NOMO-1 (cell line): ENCODE results near the gene PRR12.

Experiments
- DNase-seq, 2 experiments: peaks; one replicate each; lab custom pipeline; 2025; ENCODE audit not compliant: unreplicated experiment in 2 of 2; lab: John Stamatoyannopoulos, UW

Gene PRR12

DNA sequence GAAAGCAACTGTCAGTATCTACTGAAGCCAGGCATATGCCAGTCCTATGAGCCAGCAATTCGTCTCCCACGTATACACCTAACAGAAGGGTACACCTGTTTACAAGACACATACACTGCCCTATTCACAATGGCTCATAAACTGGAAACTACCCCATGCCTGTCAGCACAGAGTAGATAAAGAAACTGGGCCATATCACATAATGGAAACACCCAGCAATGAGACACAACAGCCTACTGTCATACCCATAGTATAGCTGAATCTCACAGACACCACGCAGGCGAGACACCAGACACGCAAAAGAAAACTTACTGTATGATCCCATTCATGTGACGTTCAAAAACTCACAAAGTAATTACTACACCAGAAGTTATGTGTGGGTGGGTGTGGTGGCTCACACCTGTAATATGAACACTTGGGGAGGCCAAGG is 26.4 kb upstream of the PRR12 start:
- no peak for DNase-seq

DNA sequence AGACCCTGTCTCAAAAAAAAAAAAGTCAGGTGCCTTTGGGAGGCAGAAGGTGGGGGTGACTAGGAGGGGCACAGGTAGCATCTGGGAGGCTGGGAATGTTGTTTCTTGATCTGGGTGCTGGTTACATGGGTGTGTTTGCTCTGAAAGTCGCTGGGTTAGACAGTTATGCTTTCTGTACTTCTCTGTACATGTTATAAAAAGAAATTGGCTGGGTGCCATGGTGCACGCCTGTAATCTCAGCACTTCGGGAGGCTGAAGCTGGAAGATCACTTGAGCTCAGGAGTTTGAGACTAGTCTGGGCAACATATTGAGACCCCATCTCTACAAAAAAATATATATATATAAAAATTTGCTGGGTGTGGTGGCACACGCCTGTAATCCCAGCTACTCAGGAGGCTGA is 25.7 kb upstream of the PRR12 start:
- no peak for DNase-seq

DNA sequence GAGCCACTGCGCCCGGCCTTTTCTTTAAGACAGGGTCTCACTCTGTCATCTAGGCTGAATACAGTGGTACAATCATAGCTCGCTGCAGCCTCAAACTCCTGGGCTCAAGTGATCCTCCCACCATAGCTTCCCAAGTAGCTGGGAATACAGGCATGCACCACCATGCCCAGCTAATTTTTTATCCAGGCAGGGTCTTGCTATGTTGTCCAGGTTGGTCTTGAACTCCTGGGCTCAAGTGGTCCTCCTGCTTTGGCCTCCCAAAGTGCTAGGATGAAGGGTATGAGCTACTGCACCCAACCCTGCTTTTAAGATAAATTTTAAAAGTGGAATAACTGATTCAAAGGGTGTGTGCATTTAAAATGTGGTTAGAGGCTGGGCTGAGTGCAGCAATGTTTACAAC is 24.7 kb upstream of the PRR12 start:
- DNase-seq, result no peak

DNA sequence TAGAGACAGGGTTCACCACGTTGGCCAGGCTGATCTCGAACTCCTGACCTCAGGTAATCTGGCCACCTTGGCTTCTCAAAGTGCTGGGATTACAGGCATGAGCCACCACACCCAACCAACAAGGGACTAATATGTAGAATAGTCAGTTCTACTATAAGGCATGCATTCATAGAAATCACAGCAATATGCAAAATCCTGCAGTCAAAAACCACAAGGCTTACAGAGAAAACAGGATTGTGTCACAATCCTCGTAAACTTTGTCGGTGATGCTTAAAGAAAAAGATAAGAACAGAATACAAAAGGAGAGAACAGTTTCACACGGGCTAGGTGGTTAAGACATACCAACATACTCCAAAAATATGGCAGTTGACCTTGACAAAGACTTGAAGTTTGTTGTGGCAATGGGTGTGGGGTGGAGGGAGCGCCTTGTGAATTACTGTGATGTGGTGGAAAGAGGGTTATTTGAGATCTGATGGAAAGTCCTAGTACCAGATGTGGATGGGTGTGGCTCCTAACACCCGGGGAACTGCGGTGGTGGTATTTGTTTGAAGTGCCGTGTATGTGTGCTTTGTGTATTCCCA is 23.0 kb upstream of the PRR12 start:
- peak in 1 of 2 experiments; percentile 4 for DNase-seq

DNA sequence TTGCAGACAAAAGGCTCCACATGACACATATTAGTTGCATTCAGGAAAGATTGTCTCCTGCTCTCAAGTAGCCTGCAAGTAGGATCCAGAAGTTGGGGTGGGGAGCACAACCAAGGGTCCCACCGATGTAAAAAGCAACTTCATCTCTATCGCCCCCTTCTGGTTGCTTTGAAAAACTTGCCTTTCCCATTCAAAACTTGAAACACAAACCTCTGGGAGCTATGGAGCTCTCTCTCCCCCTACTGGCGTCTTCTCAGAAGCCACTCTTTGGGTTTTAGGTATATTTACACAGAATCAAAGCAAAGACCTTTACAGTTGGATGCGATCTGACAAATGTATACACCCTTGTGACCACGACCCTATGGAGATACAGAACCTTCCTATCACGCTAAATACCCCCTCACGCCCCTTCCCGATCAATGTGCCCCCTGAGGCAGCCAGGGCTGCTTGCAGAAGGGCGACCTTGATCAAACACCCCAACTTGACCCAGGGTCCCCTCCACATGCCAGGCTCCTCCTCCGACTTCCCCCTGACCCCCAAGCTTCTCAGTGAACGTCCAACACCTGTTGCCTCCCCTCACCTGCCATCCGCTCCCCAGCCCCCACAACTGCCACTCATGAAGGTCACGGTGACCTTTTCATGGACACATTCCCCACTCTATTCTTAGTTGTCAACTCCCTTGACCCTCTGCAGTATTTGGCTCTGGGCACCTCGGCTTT is 20.7 kb upstream of the PRR12 start:
- DNase-seq, result peak; percentile 62 to 90

DNA sequence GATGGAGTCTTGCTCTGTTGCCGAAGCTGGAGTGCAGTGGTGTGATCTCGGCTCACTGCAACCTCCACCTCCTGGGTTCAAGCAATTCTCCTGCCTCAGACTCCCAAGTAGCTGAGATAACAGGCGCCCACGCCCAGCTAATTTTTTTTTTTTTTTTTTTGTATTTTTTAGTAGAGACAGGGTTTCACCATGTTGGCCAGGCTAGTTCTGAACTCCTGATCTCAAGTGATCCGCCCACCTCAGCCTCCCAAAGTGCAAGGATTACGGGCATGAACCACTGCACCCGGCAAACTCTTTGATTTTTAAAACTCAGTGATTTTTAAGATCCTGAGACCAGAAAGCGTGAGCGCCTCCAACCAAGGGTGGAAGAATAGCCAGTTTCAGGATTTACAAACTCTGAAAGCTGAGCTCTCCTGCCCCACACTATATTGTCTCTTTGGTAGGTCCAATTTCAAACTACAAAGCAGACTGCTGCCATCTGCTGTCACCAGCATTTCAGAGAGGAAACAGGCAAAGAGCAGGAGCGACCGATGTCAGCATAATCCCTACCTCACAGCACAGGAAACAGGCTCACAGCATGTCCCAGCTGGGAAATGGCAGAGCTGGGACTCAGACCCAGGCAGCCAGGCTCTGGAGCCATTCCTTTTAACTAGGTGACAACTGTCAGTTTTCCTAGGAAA is 19.8 kb upstream of the PRR12 start:
- DNase-seq, result peak in 1 of 2 experiments; percentile 10

DNA sequence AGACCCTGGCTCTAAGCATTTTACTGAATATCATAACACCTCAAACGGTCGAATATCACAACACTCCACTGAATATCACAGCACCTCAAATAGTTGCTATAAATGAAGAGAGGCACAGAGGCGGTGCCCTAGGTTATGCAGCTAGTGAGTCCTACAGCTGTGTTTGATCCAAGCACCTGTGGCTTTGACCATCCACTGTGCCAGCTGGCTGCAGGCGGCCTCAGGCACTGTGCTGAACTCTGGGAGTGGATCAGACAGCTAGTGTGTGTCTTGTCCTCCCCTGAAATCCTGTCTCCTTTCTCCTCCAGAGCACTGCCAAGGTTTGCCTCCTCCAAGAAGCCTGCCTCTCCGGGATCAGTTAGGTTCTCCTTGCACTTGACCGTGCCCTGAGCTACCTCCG is 18.0 kb upstream of the PRR12 start:
- no peak for DNase-seq

DNA sequence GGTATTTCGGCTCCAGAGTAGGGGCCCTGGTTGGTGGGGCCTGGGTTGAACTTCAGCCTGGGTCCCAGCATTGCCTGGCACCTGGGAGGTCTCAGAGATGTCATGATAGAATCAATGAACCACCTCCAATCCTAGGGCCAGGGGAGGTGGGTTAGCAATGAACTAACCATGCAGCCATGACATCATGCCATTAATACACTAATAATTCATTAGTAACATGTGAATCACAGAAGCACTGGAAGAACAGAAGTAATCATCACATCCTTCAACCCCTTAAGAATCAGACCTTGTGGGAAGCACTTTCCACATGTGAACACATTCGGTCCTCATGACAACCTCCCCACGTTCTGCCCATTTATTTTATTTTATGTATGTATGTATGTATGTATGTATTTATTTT is 17.6 kb upstream of the PRR12 start:
- no peak for DNase-seq

DNA sequence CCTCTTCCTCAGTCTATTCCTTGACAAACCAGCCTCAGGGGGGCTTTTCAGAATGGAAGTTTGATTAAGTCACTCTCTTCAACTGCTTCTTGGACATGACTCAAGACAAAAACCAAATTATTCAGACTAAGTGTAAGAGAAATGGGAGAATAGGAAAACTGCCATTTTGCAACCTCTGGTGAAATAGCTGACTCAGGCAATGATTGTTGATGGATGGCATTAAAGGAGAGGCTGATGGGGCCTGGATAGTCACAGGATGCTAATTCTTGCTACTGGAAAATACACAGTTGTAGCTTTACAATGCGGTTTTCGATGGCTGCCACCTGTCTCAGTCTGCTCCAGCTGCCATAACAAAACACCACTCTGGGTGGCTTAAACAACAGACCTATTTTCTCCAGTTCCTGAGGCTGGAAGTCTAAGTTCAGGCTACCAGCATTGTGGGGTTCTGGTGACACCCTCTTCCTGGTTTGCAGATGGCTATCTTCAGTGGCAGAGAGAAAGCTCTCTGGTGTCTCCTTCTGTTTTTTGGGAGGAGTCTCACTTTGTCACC is 16.7 kb upstream of the PRR12 start:
- no peak for DNase-seq

DNA sequence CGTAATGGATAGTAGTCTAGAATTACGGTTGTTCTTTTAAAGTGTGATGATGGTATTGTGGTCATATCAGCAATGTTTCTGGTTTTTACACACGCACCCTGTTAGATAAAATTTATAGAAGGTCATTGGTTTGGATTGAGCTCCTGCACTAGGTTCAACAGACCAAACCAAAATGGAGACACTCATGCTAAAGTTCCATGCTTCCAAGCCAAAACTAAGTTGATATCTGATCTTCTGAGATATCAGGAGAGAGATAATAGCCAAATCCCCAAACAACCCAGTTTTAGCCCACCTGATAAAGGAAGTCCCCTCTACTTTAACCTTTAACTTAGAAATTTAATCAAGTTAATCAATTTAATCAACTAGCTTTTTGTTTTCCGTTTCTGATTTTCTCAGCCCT is 11.8 kb upstream of the PRR12 start:
- no peak for DNase-seq

DNA sequence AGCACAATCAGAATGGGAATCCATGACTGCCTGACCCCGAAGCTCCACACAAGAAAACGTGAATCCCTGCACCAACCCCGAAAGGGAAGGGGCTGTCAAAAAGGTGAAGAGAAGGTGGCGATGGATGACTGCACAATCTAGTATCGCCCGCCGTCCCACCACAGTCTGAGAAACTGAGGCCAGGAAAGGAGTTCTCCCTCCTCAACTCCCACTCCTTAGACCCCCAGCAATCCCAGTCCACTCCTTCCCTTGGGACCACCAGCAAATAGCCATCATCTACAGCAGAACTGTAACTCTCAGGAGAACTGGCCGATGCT is 11.1 kb upstream of the PRR12 start:
- DNase-seq, result no peak

DNA sequence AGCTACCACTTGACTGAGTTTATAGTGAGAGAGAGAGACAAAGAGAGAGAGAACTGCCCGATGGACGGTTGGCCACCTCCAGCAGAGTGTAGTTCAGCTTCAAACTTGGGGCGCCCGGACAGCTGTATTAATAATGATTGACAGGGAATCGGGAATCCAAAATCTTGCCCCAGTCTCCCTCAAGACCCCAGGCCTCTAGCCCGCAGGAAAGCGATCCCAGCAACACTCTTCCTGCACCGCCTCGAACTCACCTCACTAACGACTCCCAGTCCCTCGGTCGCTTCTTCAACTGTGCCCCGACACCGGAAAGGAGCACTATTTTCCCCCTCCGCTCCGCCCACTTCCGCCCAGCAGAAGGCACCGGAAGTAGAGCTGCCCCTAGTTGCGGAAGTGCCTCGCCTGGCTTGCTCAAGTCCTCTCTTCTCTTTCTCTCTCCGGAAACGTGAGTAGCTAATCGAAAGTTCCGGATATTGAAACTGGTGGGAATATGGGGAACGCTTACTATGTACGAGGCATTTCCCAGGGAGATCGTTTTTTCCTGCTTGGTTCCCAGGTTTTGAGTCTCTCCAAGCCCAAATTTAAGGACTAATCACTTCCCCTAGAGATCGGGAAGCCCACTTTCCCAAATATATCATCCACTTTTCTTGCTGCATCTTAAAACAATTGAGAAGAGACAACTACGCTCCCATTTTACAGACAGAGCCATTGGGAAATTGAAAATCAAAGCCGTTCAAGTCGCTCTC is 10.5 kb upstream of the PRR12 start, which contains the start of gene NOSIP:
Gene NOSIP, minus strand, starts transcription at position 293 of the 743 bp plus-strand sequence. CDS start 19,865 bp downstream, outside the sequence.
- DNase-seq, result peak; percentile 93

DNA sequence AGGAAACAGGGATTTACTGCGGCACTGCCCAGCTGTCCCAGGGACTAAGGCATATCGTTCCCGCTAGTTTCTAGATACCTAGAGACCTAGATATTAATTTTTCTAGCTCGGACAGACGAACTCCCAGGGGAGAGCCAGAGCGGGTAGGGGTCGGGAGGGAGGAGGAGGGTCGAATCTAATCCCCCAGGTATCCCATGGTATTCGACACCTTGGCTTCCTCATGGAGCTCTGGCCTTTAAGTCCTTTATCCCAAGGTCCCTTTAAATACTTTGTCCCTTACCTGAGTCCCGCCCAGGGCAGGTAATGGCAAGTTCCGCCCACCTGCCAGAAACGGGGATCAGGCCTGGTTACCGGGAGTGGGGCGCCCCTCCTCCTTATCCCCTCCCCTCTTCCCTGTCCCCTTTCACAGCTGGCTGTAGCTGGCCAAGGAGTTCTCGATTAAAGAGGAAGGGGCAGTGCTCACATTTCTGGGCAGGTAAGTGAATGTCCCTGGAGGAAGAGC is 9.9 kb upstream of the PRR12 start, which contains the start of gene PRRG2:
Gene PRRG2, plus strand, starts transcription at position 310 of the 502 bp plus-strand sequence. CDS start 1,904 bp downstream, outside the sequence.
- no peak for DNase-seq

DNA sequence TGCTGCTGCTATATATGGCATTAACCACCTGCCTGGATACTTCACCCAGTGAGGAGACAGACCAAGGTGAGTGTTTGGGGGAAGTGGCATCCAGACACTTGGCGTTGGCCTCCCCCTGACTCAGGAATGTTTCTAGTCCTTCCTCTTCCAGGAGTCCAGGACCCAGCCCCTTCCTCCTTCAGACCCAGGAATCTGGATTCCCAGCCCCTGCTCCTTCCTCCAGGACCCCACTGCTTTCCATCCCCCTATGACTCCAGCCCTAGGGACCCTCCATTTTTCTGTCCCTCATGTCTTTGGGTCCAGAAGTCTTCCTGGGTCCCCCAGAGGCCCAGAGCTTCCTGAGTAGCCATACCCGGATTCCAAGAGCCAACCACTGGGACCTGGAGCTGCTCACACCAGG is 7.7 kb upstream of the PRR12 start:
- no peak for DNase-seq

DNA sequence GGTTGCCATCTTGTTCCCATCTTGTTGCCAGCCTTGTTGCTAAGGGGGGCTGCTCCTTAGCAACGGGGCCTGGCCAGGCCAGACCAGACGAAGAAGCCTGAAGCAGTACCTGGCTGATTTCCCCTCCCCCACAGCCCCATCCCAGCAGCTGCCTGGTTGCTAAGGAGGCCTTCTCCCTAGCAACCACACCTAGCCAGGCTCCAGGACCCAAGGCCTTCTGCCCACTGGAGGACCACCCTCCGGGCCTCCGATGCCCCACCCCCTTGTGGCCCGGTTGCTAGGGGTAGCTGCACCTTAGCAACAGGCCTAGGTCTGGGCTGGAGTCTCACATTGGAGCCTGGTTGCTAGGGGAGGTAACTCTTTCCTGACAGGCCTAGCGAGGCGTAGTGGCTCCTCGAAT is 6.0 kb upstream of the PRR12 start:
- no peak for DNase-seq

DNA sequence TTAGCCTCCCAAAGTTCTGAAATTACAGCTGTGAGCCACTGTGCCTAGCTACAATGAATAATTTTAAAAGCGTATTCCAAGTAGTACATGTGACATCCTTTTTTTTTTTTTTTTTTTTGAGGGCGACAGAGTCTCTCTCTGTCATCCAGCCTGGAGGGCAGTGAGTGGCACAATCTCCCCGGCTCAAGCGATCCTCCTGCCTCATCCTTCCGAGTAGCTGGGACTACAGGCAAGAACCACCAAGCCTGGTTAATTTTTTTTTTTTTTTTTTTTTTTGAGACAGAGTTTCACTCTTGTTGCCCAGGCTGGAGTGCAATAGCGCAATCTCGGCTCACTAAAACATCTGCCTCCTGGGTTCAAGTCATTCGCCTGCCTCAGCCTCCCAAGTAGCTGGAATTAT is 3.8 kb upstream of the PRR12 start:
- DNase-seq, result no peak

DNA sequence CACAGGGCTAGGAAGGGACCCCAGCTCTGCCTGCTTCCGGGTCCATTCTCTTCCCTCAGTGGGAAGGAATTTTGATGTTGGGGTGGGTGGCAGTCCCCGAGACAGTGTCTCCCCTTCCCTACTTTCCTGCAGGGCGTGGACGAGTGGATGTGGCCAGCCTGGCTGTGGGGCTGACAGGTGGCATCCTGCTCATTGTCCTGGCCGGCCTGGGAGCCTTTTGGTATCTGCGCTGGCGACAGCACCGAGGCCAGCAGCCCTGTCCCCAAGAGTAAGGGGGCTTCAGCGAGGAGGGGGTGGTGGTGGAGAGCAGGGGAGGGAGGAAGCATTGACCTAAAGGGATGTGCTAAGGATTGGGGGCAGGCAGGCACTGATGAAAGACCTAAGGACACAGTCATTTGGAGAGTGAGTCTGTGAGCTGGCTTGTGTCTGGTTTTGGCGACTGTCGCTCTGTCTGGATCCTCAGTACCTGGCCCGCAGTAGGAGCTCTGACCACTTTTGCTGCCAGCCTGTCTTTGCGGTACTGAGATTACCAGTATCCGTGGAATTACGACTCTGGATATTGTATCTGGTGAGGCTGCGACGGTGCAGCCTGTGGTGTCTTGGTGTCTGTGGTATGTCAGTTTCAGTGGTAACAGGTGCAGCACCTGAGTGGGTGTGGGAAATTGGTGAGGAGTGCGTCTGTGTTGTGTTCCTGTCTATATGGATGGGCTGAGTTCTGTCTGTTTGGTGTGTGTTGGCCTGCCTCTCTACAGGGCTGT is 2.4 kb upstream of the PRR12 start:
- no peak for DNase-seq

DNA sequence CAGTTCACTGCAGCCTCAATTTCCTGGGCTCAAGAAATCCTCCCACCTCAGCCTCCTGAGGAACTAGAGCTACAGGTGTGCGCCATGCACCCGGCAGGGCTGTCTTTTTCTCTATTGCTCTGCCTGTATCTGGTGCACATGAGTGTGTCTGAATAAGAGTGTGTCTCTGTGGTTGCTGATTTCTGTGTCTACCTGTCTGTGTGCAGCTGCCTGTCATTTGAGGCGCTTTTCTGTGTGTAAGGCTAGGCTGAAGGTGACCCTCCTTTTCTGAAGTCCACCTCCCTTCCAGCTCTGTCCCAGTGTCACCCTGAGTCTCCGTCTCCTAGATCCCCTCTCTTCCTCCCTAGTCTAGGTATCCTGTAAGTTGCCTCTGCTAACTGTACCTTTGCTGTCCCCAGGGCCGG is 1.5 kb upstream of the PRR12 start:
- peak; percentile 37 to 46 for DNase-seq

DNA sequence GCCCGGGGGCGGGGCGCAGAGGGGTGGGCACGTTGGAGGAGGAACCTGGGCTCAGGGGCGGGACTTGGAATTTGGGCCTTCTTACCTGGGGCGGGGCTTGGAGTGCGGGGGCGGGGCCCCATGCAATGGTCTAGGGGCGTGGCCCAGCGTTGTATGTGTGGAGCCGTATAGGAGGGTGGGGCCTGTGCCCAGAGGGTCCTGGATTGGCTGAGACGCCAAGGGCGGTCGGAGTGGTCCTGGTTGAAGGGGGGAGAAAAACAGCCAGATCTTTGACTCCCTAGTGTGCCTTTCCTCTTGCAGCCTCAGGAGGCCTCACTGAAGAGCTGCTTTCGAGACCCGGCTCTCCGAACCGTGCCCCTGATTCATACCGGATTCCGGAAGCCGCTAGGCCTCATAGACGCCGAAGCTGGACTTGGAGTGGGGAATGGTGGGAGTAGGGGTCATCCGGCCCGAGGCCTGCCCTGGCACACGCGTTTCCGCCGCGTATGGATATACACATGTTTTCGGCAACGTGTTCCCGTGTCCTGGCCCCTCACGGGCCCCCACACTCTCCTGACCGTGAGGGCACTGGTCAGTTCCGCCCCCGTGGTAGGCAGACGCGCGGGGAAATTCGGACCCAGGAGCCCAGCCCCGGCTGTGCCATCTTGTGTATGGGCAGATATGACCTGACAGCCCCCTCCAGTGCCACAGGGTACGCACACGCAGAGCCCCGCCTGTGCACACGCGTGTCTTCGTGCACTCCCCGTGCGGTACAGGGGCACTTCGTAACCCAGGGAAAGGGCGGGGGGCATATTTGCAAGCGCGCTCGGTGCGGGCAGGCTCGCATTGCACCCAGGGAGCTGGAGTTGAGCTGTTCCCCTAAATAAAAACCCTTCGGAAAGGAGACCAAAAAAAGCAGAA is 661 bp upstream of the PRR12 start:
- DNase-seq, result peak; percentile 97 to 98
